AG04449 (cell line): Measurements from ENCODE around the gene TTYH2.

ENCODE experiments used
- CTCF ChIA-PET: fragments of 350-600 bp; formaldehyde crosslinking; extraction: SDS; loops from one replicate; lab custom pipeline; 2021; ENCODE audit warnings: antibody characterized with exemption; lab: Yijun Ruan, JAX
- POLR2A ChIA-PET: fragments of 400-600, 350-600 bp; formaldehyde crosslinking; extraction: SDS; loops from one replicate; lab custom pipeline; 2020; ENCODE audit warnings: antibody characterized with exemption, inconsistent platforms; lab: Yijun Ruan, JAX
- DNase-seq: peaks from one replicate; pipeline ENCODE4 v3.0.0-alpha.2; 2010; ENCODE audit warnings: low read depth, low spot score
- H3K4me3 ChIP-seq: 2 replicates; pipeline ENCODE4 v1.5.1; 2011; ENCODE audit warnings: low read depth, mild to moderate bottlenecking, control low read depth, low read length
- TF ChIP-seq, protein P1 (sequence below): IDR thresholded peaks from one replicate; pipeline ENCODE4 v1.5.1; 2011; ENCODE audit warnings: mild to moderate bottlenecking, moderate library complexity, low read length, control low read depth, inconsistent platforms; ENCODE audit not compliant: insufficient read depth; ENCODE audit errors: missing control alignments

The TTYH2 gene

DNA sequence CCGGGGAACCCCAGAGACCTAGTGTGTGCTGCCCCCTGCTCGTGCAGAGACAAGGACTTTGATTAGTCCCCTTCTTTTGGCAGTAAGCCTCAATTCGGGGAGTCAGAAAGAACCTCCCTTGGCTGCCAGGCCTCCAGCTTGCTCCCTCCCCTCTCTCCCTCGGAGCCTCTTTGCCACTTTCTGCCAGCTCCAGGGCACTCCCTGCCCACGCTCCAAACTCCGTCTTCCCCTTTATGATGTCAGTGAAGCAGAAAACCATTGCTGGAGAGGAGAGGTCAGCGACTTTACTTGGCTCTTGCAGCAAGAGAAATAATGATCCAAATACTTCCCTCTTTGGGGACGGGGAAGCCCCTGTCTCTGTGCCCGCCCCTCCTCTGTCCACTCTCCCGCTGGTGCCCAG, 28.1 kb downstream of the TTYH2 start:
- TF ChIP-seq, protein P1, sequence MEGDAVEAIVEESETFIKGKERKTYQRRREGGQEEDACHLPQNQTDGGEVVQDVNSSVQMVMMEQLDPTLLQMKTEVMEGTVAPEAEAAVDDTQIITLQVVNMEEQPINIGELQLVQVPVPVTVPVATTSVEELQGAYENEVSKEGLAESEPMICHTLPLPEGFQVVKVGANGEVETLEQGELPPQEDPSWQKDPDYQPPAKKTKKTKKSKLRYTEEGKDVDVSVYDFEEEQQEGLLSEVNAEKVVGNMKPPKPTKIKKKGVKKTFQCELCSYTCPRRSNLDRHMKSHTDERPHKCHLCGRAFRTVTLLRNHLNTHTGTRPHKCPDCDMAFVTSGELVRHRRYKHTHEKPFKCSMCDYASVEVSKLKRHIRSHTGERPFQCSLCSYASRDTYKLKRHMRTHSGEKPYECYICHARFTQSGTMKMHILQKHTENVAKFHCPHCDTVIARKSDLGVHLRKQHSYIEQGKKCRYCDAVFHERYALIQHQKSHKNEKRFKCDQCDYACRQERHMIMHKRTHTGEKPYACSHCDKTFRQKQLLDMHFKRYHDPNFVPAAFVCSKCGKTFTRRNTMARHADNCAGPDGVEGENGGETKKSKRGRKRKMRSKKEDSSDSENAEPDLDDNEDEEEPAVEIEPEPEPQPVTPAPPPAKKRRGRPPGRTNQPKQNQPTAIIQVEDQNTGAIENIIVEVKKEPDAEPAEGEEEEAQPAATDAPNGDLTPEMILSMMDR = no peak
- H3K4me3 ChIP-seq = no peak overlapping the region
- DNase-seq = no peak
- ChIA-PET CTCF (no interaction called here), POLR2A (no interaction called here)

DNA sequence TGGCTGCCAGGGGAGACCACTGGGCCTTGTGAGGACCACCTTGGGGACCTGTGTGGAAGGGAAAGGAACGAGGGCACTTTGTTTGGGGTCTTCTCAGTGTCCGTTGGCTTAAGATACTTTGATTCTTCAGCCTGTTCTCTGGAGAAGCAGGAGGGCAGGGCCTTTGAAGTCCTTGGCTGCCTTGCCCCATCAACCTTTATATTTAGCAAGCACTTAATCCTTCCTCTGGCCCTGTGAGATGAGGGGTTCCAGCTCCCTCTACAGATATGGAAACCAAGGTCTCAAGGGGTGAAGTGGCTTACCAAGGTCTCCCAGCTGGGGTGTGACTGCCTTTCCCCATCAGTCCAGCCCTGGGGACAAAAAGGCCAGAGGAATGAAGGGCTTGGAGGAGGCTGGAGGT, 28.5 kb downstream of the TTYH2 start:
- ChIA-PET POLR2A (no interaction called here), CTCF (no interaction called here)
- TF ChIP-seq, protein P1 = no peak
- DNase-seq = no peak
- no peak overlapping the region for H3K4me3 ChIP-seq

DNA sequence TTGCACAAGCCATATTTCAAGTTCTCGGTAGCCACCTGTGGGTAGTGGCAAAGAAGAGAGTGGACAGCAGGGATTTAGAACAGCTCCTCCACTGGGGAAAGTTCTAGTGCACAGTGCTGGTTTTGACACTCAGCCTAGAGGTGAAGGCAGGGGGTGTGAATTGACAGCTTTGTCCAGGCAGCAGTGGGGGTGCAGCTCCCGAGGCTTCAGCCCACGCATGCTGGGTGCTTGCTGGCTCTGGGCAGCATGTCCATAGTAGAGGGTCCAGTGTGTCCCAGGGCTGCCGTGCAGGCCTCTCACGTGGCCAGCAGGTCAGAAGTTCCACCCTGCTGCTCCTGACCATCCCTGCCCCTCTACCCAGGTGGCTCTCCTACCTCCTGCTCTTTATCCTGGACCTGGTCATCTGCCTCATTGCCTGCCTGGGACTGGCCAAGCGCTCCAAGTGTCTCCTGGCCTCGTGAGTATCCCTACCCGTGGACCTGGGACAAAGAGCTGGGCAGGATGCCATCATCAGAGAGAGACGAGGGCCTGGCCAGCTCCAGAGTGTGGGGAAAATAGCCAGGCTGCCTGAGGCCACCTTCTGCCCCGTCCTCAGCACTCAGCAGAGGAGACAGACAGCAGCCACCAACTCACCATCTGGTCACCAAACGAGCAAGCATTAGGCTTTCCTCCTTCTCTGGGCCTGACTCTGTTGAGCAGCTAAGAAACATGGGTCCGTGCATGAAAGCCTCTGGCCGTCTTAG, 29.8 kb downstream of the TTYH2 start:
- CTCF ChIA-PET = no interaction called here
- no peak for DNase-seq

DNA sequence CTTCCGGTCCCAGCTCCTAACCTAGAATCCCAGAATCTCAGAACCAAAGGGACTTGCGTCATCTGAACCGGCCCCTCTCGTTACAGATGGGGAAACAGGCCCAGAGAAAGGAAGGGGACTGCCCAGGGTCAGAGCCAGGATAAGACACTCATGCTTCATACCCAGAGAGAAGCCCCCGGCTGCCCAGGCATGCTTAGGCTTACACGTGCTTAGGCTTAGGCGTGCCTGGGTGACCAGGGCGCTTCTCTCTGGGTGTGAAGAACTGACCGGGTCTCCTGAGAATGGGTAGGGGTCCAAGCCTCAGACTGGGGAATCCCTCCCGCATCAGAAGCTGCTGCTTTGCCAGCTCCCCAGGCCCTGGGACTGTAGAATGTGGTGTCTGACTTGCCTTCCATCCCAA, 30.8 kb downstream of the TTYH2 start:
- POLR2A ChIA-PET = no interaction called here
- H3K4me3 ChIP-seq = no peak overlapping the region
- TF ChIP-seq, protein P1 = no peak
- CTCF ChIA-PET = no interaction called here
- DNase-seq = no peak

More for the DNA sequence above, 29.8 kb downstream of the TTYH2 start:
- no peak overlapping the region for H3K4me3 ChIP-seq
- TF ChIP-seq, protein P1 = no peak
- POLR2A ChIA-PET = no interaction called here

DNA sequence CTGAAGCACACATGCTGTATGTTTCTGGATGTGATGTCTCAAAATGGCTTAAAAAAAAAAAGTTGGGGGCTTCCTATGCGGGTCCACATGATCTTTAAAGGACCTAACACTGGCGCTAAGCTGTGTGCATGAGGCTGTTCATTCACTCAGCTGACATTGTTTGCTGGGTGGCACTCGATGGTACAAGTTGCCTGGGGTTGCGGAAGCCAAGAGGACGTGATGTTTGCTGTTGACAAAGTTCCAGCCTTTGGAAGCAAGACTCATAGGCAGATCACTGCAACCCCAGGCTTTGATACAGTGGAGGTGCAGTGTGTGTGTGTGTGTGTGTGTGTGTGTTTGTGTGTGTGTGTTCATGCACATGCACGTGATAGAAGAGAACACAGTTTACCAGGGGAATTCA, 31.2 kb downstream of the TTYH2 start:
- ChIA-PET POLR2A (no interaction called here), CTCF (no interaction called here)
- TF ChIP-seq, protein P1 = no peak
- no peak overlapping the region for H3K4me3 ChIP-seq
- no peak for DNase-seq

DNA sequence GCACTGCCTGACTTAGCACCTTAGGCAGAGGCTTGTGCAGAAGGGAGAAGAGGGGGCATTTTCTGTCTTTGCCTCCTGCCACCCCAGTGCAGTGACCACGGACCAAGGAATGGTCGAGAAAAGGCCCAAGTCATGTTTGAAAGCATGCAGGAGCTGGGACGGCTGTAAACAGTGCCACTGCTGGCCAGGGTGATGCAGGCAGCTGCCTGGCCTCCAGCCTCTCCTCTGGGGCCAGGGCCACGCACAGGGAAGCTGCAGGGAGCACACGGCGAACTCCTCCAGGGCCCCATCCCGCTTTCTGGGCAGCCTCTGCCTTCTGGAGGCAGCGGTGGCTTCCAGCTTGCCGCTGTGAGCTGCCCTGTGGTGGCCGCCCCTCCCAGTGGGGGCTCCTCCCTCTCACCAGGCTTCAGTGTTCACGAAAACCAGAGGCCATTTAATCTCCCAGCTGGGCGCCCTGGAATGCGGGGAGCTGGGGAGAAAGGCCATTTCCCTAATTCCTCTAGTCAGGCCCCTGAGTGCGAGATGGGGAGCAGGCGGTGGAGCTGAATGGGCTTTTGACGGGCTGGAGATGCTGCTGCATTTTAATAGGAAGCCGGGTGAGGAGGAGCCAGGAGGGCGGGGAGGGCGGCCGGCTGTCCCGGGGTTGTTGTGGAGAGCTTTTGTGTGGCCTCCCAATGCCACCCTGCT, 31.9 kb downstream of the TTYH2 start:
- TF ChIP-seq, protein P1 = no peak
- DNase-seq = no peak
- ChIA-PET CTCF (no interaction called here), POLR2A (no interaction called here)
- no peak overlapping the region for H3K4me3 ChIP-seq
